Calu3 (cell line): ENCODE measurements around the gene RAP1GAP2. TPM values are rescaled to one million over a fixed set of nuclear protein-coding genes. Genes with fewer than 3 reads are reported as not detected.

ENCODE experiments used
- BruUV-seq: library from RNA; stranded (reverse); fragments of 400-500 nt; replicated peaks from 2 replicates; lab custom pipeline; 2021; lab: Mats Ljungman, UMichigan
- CTCF ChIA-PET: fragments of 300-600 bp; sonication (Branson Sonifier 250); formaldehyde crosslinking; loops from one replicate; lab custom pipeline; 2022; ENCODE audit warnings: antibody characterized with exemption; lab: Charles Lee
- DNase-seq: peaks from one replicate; pipeline ENCODE4 v3.0.0; 2022
- H3K27ac Mint-ChIP-seq: one replicate; pipeline ENCODE4 v1.8.0; 2022; ENCODE audit warnings: mixed read lengths; ENCODE audit not compliant: unreplicated experiment
- H3K27me3 Mint-ChIP-seq: one replicate; pipeline ENCODE4 v1.8.0; 2022; ENCODE audit warnings: mixed read lengths; ENCODE audit not compliant: unreplicated experiment
- H3K36me3 Mint-ChIP-seq: one replicate; pipeline ENCODE4 v1.8.0; 2022; ENCODE audit warnings: mild to moderate bottlenecking, moderate library complexity, mixed read lengths; ENCODE audit not compliant: insufficient read depth, unreplicated experiment
- H3K4me1 Mint-ChIP-seq: one replicate; pipeline ENCODE4 v1.8.0; 2022; ENCODE audit warnings: mild to moderate bottlenecking, low read depth, mixed read lengths; ENCODE audit not compliant: unreplicated experiment
- H3K4me3 Mint-ChIP-seq: one replicate; pipeline ENCODE4 v1.8.0; 2022; ENCODE audit warnings: mild to moderate bottlenecking, low read depth, moderate library complexity, mixed read lengths; ENCODE audit not compliant: unreplicated experiment
- H3K9me3 Mint-ChIP-seq: one replicate; pipeline ENCODE4 v1.8.0; 2022; ENCODE audit warnings: low read depth, mixed read lengths; ENCODE audit not compliant: unreplicated experiment
- CTCF ChIP-seq: fragments of 200-600 bp; IDR thresholded peaks from one replicate; pipeline ENCODE4 v1.8.0; 2022; ENCODE audit warnings: antibody characterized with exemption; ENCODE audit not compliant: unreplicated experiment
- intact Hi-C: fragments of 100-400 bp; cut with micrococcal nuclease; formaldehyde crosslinking; loops from one replicate; pipeline ENCODE4 v1.10.0; 2022; ENCODE audit not compliant: unreplicated experiment
- total RNA-seq: library from RNA; stranded (reverse); gene quantifications from 2 replicates; pipeline ENCODE4 v1.2.3, GENCODE V29; 2022

RAP1GAP2 gene
- total RNA-seq, 1 experiment from 2014 or later: 38.4 TPM

GRCh38 chr17:3011891-3012290 is 215.7 kb downstream of the RAP1GAP2 start:
- no TSS peak for BruUV-seq
- CTCF ChIA-PET: interaction anchor here (1.4 kb wide), 1 partner anchor 163 kb away, joined by 10 read pairs; no protein-coding TSS in a partner anchor
- Mint-ChIP-seq H3K36me3 (peaks cover 17% of the 10 kb centered on the region), H3K27me3 (no peaks in the 10 kb centered on the region), H3K4me1 (no peaks in the 10 kb centered on the region), H3K4me3 (no peak overlapping the region), H3K27ac (peak overlapping the region; percentile 42), H3K9me3 (no peaks in the 10 kb centered on the region)
- DNase-seq: no peak
- intact Hi-C loops: loop anchor here (5.0 kb wide), 1 partner anchor 165 kb away; no protein-coding TSS in a partner anchor
- TF ChIP-seq CTCF: no peak

- DNase-seq: peak; percentile 63
- Mint-ChIP-seq H3K9me3 (no peaks in the 10 kb centered on the region), H3K4me1 (no peaks in the 10 kb centered on the region), H3K27ac (no peak overlapping the region), H3K4me3 (no peak overlapping the region), H3K36me3 (peaks cover 17% of the 10 kb centered on the region), H3K27me3 (no peaks in the 10 kb centered on the region)
- peak; percentile 40 for TF ChIP-seq CTCF
- intact Hi-C loops: loop anchor here (1.0 to 5.0 kb wide), 2 partner anchors 166 to 185 kb away; no protein-coding TSS in a partner anchor
- no TSS peak for BruUV-seq
- CTCF ChIA-PET: interaction anchor here (0.7 to 1.4 kb wide), 5 partner anchors 9 to 186 kb away, joined by 5 to 10 read pairs (median 6); no protein-coding TSS in a partner anchor
Observed at GRCh38 chr17:3012926-3013581, 216.8 kb downstream of the RAP1GAP2 start.

- H3K9me3 Mint-ChIP-seq: peaks cover 3% of the 10 kb centered on the region
- H3K27me3 Mint-ChIP-seq: no peaks in the 10 kb centered on the region
- no peaks in the 10 kb centered on the region for H3K4me1 Mint-ChIP-seq
- CTCF ChIA-PET: no interaction called here
- intact Hi-C loops: no loop called here
- H3K4me3 Mint-ChIP-seq: no peak overlapping the region
- H3K27ac Mint-ChIP-seq: no peak overlapping the region
- no peak for DNase-seq
- H3K36me3 Mint-ChIP-seq: peaks cover 16% of the 10 kb centered on the region
- no peak for TF ChIP-seq CTCF
- no TSS peak for BruUV-seq
Observed at GRCh38 chr17:3015890-3016289, 219.7 kb downstream of the RAP1GAP2 start.

GRCh38 chr17:3017936-3018335 is 221.7 kb downstream of the RAP1GAP2 start:
- Mint-ChIP-seq H3K4me1 (no peaks in the 10 kb centered on the region), H3K36me3 (peaks cover 20% of the 10 kb centered on the region), H3K27ac (no peak overlapping the region), H3K27me3 (no peaks in the 10 kb centered on the region), H3K4me3 (no peak overlapping the region), H3K9me3 (peaks cover 3% of the 10 kb centered on the region)
- TF ChIP-seq CTCF: no peak
- CTCF ChIA-PET: no interaction called here
- no peak for DNase-seq
- no TSS peak for BruUV-seq
- intact Hi-C loops: no loop called here
